ENCODE results near the gene KLRC4. TPM values are rescaled to one million over a fixed set of nuclear protein-coding genes. Genes with fewer than 3 reads are reported as not detected.

KLRC4 gene
- total RNA-seq, 2 donors from 2014 or later, result not detected

DNA sequence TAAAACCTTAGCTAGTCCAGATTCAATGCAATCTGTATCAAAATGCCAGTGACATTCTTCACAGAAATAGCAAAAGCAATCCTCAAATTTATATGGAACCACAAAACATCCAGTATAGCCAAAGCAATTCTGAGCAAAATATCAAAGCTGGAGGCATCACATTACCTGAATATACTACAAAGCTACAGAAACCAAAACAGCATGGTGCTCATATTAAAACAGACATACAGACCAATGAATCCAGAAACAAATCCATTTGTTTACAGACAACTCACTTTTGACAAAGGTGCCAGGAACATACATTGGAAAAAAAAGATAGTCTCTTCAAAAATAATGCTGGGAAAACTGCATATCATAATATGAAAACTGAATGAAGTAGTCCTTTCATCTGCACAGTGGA, 4.8 kb downstream of the KLRC4 start:
- H3K9me3 ChIP-seq (ENCODE audit: control insufficient read depth, low read length), result peaks cover 6% of the 10 kb centered on the region
- no peaks in the 10 kb centered on the region for H3K4me1 ChIP-seq (ENCODE audit: control insufficient read depth, insufficient read depth, low read length)
- Mint-ChIP-seq H3K9me3 (peaks cover 6% of the 10 kb centered on the region), H3K27me3 (ENCODE audit: insufficient read depth) (no peaks in the 10 kb centered on the region), H3K27ac (no peak overlapping the region), H3K4me1 (peaks cover 9% of the 10 kb centered on the region), H3K4me3 (no peak overlapping the region), H3K36me3 (ENCODE audit: low read depth) (no peaks in the 10 kb centered on the region)
- no peak overlapping the region for H3K9ac ChIP-seq (ENCODE audit: extremely low read depth, low read length, poor library complexity, severe bottlenecking)
- no peak for DNase-seq
- no peak overlapping the region for H3K4me3 ChIP-seq (ENCODE audit: low read length)
- H3K27me3 ChIP-seq (ENCODE audit: control insufficient read depth, insufficient read depth, low read length, poor library complexity, severe bottlenecking), result no peaks in the 10 kb centered on the region
- H3K27ac ChIP-seq (ENCODE audit: low read depth, low read length), result no peak overlapping the region
- H3K36me3 ChIP-seq (ENCODE audit: control insufficient read depth, insufficient read depth, low read length), result no peaks in the 10 kb centered on the region
- TF ChIP-seq, protein P1, sequence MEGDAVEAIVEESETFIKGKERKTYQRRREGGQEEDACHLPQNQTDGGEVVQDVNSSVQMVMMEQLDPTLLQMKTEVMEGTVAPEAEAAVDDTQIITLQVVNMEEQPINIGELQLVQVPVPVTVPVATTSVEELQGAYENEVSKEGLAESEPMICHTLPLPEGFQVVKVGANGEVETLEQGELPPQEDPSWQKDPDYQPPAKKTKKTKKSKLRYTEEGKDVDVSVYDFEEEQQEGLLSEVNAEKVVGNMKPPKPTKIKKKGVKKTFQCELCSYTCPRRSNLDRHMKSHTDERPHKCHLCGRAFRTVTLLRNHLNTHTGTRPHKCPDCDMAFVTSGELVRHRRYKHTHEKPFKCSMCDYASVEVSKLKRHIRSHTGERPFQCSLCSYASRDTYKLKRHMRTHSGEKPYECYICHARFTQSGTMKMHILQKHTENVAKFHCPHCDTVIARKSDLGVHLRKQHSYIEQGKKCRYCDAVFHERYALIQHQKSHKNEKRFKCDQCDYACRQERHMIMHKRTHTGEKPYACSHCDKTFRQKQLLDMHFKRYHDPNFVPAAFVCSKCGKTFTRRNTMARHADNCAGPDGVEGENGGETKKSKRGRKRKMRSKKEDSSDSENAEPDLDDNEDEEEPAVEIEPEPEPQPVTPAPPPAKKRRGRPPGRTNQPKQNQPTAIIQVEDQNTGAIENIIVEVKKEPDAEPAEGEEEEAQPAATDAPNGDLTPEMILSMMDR (conservative IDR thresholded peaks at IDR 0.05), result no peak

DNA sequence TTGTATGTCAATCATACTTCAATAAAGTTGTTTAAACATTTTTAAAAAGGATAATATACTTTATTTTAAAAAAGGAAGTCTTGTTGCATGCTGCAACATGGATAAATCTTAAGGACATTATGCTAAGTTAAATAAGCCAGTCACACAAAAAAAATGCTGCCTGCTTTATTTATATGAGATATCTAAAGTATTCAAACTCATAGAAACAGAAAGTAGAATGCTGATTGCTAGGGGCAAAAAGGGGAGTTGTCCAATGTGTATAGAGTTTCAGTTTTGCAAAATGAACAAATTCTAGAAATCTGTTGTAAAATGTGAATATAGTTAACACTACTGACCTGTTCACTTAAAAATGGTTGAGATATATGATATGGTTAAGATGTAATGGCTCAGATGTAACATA, 8.7 kb downstream of the KLRC4 start:
- Histone ChIP-seq H3K9ac (ENCODE audit: extremely low read depth, low read length, poor library complexity, severe bottlenecking) (no peak overlapping the region), H3K4me3 (ENCODE audit: low read length) (no peak overlapping the region), H3K9me3 (ENCODE audit: control insufficient read depth, low read length) (peaks cover 6% of the 10 kb centered on the region), H3K4me1 (ENCODE audit: control insufficient read depth, insufficient read depth, low read length) (no peaks in the 10 kb centered on the region), H3K27me3 (ENCODE audit: control insufficient read depth, insufficient read depth, low read length, poor library complexity, severe bottlenecking) (no peaks in the 10 kb centered on the region), H3K36me3 (ENCODE audit: control insufficient read depth, insufficient read depth, low read length) (no peaks in the 10 kb centered on the region), H3K27ac (ENCODE audit: low read depth, low read length) (no peak overlapping the region)
- H3K4me1 Mint-ChIP-seq, result peaks cover 5% of the 10 kb centered on the region
- no peak overlapping the region for H3K4me3 Mint-ChIP-seq
- H3K9me3 Mint-ChIP-seq, result peaks cover 6% of the 10 kb centered on the region
- no peak overlapping the region for H3K27ac Mint-ChIP-seq
- no peaks in the 10 kb centered on the region for H3K36me3 Mint-ChIP-seq (ENCODE audit: low read depth)
- DNase-seq, result no peak
- H3K27me3 Mint-ChIP-seq (ENCODE audit: insufficient read depth), result no peaks in the 10 kb centered on the region
- TF ChIP-seq, protein P1 (conservative IDR thresholded peaks at IDR 0.05), result no peak

DNA sequence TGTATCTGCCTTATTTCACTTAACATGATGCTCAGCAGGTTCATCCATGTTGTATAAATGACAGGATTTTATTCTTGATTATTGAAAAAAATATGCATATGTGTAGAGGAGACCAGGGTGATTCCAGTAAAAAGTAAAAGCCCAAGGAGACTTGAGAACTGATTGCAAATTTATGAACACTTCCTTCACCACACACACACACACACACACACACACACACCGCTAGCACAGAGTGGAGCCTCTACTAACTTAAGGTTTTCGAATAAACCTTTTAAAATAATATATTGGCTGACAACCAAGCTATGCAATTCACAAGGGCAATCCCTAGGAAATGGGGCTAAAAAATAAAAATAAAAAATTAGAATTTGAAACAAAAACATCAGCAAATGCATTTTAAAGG, 11.4 kb downstream of the KLRC4 start:
- no peak for DNase-seq
- Mint-ChIP-seq H3K4me1 (peaks cover 13% of the 10 kb centered on the region), H3K27me3 (ENCODE audit: insufficient read depth) (no peaks in the 10 kb centered on the region), H3K9me3 (no peaks in the 10 kb centered on the region), H3K27ac (no peak overlapping the region), H3K36me3 (ENCODE audit: low read depth) (no peaks in the 10 kb centered on the region), H3K4me3 (no peak overlapping the region)
- TF ChIP-seq, protein P1 (conservative IDR thresholded peaks at IDR 0.05), result no peak
- Histone ChIP-seq H3K9me3 (ENCODE audit: control insufficient read depth, low read length) (no peaks in the 10 kb centered on the region), H3K4me3 (ENCODE audit: low read length) (no peak overlapping the region), H3K4me1 (ENCODE audit: control insufficient read depth, insufficient read depth, low read length) (no peaks in the 10 kb centered on the region), H3K27ac (ENCODE audit: low read depth, low read length) (no peak overlapping the region), H3K9ac (ENCODE audit: extremely low read depth, low read length, poor library complexity, severe bottlenecking) (no peak overlapping the region), H3K36me3 (ENCODE audit: control insufficient read depth, insufficient read depth, low read length) (no peaks in the 10 kb centered on the region), H3K27me3 (ENCODE audit: control insufficient read depth, insufficient read depth, low read length, poor library complexity, severe bottlenecking) (no peaks in the 10 kb centered on the region)
- 73% methylated on average over 2 of the region's 2 CpGs; no CpG with 5 or more reads in 1 of the 2 experiments for WGBS, 2 experiments (ENCODE audit: insufficient coverage in 1 of 2, insufficient read length in 1 of 2)
